NCI-H1092 (cell line): ENCODE data around the gene GALNT10.
A peak's percentile ranks its signal among the peaks of the same experiment; 100 is the strongest.

ENCODE experiments used
- DNase-seq: peaks from one replicate; lab custom pipeline; 2025; lab: John Stamatoyannopoulos, UW

GALNT10 gene

DNA sequence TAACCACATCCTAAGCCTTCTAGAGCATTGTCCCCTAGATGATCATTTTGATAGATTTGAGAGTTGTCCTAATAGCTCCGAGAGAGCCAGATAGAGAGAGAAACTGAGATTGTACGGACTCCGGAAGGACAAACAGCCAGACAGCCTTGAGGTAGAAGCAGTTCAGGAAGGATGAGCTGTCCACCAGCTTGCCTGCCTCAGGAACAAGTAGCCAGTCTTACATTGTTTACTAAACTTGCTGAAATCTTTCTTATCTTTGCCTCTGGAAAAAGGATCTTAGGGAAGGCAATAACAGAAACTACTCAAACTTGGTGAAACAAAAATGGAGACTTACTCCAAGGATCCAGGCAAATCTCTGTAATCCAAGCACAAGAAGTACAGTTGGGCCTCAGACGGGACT is 216.3 kb downstream of the GALNT10 start:
- no peak for DNase-seq

DNA sequence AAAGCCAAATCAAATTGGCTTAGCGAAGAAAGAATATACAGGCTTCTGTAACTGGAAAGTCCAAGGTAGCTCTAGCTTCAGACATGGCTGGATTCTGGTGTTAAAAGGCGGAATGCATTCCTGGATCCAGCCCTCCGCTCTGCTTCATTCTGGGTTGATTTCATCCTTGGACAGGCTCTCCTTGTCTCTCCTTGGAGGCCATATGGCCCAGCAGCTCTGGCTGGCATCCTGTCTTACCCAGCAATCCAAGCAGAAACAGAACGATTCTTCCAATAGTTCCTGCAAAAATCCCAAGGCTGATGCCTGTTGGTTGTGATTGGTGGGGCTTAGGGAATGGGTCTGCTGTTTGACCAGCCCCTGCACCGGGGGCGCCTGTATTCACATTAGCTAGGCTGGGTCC is 218.3 kb downstream of the GALNT10 start:
- no peak for DNase-seq

DNA sequence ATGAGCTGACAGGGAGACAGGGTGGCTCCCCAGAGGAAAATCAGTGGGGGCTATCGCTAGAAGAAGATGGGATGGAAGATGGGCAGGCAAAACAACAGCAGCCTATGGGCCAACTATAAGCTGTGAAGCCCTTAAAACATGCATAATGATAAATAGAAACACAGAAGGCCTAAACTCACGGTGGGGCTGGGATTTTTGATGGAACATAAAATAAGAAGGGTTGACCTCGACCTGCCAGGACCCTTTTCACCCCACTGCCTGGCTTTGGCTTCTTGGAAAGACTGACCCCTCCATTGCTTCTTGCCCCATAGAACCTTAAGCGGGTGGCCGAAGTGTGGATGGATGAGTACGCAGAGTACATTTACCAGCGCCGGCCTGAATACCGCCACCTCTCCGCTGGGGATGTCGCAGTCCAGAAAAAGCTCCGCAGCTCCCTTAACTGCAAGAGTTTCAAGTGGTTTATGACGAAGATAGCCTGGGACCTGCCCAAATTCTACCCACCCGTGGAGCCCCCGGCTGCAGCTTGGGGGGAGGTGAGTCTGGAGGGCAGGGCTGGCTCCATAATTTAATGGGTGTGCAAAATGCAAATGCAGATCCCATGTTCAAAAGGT is 218.8 kb downstream of the GALNT10 start:
- DNase-seq = no peak

DNA sequence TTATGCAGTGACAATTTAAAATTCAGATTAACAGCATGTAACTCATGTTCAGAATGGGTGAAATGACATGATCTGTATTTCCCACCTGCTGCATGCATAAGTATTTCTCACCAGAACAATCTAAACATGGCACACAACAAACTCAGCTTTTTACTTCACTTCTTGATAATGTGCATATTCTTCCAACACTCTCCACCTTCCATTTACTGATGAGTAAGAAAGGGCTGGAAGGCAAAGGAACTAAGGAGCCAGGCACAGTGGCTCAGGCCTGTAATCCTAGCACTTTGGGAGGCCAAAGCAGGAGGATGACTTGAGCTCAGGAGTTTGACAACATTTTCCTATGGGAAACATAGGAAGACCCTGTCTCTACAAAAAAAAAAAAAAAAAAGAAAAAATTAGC is 219.5 kb downstream of the GALNT10 start:
- DNase-seq = no peak

DNA sequence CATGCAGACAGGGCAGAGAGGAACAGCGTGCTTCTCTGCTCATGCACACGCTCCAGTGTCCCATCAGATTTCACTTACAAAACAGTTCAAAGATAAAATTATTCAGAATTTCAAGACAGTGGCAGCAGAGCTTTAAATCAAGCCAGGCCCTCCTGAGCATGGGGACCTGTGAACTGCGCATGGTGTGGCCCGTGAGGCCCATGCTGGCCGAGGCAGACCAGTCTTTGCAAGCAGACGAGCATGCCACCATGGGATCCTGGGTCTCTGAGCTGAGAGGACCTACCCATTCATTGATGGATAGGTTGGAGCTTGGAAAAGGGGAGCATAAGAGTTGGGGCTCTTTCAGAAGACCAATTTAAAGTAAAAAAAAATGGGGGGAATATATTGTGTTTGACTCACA is 220.3 kb downstream of the GALNT10 start:
- DNase-seq = no peak

DNA sequence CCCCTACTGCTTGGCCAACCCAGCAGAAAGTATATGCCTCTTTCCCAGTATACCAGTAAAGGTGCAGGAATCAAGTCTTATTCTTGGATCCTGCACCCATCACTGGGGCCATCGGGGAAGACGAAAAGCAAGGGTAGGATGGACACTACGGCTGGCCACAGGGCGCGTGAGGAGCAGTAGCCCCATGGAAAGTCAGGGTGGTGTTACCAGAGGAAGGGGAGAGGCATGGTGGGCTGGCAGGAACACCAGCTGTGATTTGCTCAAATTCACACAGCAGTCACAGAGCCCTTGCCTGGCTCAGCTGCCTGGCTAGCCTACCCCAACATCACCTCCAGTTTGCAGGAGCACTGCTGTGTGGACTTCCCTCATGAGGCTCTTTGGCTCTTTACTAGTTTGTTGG is 220.8 kb downstream of the GALNT10 start:
- DNase-seq = no peak

DNA sequence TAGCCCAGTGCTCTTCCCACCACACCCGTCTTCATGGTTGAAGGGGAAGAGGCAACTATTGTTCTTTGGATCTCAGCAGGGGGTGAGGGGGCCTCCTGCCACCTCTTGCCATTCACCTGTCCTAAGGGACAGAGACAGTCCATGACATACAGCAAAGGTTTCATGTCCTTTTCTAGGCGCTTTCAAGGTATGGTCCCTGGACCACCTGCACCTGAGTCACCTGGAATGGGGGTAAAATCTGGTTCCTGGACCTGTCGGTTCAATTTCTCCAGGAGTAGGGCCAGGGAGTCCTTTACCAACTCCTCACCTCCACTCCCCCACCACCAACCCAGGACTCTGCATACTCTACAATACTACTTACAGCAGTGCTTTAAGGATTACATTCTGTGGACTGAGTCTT is 221.8 kb downstream of the GALNT10 start:
- DNase-seq = no peak

DNA sequence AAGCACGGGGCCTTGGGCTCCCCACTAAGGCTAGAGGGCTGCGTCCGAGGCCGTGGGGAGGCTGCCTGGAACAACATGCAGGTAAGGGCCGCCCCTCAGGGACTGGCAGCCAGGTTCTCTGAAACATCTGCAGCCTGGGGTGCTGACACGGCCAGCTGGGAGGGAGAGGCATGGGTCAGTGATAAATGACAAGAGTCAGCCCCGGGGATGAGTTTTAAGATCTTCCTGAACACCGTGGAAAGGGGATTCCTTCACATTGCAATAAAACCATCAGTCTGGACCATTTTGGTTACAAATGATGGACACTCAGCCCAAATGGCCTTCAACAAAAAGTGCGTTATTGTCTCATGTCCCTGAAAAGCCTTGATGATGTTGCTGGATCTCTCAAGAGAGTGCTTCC is 222.4 kb downstream of the GALNT10 start:
- DNase-seq = no peak

DNA sequence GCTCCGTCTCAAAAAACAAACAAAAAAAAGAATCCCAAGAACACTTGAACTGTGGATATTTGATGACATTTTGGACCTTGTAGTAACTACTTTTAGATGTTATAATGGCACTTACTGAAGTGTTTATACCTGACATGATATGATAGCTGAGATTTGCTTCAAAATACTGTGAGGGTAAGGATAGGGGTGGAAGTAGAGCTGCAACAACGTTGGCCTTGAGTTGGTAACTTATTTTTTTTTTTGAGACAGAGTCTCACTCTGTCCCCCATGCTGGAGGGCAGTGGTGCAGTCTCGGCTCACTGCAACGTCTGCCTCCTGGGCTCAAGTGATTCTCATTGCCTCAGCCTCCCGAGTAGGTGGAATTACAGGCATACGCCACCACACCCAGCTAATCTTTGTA is 224.6 kb downstream of the GALNT10 start:
- no peak for DNase-seq

DNA sequence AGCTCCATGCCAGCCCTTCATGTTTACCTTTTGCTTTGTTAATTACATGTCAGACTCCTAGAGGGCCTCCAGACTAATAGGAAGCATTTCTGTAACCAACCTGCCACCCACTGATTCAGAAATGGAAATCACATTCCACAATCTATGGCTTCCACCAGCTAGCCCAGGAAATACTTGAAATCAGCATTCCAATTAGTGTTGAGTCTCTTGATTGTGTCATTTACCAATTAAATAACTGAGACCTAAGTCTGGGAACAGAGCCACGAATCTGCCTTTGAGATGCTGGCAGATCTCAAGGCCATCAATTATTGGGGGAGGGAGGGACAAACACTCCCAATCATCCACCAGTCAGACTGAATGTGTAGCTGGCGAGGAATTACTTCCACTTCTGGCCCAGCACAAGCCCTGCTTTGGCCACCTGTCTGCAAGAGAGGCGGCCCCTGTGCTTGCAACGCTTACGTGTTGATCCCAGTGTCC is 227.8 kb downstream of the GALNT10 start:
- DNase-seq = peak; percentile 19

DNA sequence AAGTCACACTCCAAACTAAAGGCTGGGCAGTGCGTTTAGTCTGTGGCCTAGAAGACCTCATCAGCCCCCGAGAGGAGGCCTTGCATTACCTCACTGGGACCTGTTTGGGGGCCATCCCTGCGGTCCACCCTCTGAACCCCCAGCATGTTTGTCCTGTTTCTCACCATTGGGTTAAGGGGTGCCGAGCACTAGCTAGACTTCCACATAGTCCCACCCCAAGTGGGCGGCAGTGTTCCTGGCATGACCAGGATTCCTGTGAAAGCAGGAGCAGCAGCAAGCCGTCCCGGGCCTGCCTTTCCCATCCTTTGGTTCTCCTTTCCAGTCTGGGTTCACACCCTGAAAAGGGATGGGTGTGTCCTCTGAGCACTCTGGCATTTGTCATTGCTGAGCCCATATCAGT is 228.7 kb downstream of the GALNT10 start:
- no peak for DNase-seq

DNA sequence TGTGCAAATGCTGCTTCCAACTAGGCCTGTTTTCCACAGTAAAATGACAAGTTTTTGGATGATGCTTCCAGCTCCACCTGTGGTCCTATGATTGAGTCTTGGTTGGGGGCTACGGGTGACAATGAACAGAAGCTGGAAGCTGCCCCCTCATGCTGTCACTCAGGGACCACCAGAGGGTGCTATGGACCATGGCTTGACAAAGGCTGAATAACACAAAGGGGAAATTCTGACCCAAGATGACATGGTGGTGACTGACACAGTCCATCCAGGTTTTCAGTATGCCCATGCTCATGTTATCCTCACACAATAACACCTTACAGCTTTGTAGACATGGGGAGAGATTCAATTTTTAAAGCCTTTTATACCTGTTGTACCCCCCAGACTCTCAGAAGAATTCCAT is 231.3 kb downstream of the GALNT10 start:
- DNase-seq = no peak

DNA sequence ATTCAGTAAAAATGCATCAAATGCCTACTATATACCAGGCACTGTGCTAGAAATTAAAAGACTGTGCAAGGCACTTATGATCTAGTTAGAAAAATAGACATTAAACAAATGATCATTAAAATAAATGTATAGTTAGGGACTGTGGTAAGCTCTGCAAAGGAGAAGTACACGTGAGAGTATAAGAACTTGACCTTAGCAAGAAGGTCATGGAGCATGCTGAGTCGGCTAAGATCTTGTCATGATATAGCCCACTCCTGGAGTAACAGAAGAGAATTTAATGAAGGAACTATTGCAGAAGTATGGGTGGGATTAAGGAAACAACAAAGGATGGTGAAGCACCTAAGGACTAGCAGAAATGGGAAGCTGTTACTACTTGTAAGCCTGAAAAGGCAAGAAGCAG is 231.8 kb downstream of the GALNT10 start:
- no peak for DNase-seq

DNA sequence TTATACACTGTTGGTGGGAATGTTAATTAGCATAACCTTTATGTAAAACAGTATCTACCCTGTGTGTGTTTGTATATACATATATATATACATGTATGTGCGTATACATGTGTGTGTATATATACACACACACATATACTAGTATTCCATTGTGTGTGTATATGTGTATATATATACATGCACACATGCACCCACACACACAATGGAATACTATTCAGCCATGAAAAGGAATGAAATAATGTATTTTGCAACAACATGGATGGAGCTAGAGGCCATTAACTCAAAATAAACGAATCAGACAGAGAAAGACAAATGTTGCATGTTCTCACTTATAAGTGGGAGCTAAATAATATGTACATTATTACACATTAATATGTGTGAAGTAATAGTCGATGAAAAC is 237.7 kb downstream of the GALNT10 start:
- DNase-seq = no peak

DNA sequence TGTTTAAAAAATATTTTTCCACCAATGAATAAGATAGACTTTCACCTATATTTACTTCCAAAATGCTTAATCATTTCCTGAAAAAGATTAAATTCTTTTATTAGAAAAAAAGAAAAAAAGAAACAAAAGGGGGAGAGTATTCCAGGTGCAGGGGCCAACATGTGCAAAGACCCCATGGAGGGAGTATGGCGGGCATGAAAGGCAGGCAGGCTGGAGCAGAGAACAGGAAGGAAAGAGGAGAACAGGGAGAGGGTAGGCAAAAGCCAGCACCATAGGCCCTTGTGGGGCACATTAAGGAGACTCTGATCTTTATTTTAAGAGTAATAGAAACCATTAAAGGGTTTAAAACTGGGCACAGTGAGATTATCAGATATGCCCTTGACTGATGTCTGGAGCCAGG is 238.8 kb downstream of the GALNT10 start:
- no peak for DNase-seq

DNA sequence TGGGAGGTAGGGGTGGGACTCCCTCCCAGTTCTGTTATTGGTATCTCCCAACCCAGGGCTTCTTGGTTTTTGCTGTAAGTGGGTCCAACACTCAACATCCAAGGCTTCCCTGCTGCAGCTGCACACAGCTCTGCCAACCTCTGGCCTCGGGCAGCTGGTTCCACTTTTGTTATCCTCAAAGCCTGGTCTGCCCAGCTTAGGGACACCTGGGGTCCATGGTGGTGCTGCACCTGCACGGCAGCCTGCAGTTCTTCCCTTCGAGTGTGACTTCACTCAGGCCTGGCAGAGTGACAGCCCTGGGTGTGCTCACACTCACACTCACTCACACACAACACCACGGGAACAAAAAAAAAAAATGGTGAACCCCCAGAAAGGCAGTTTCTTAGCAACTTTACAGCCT is 239.9 kb downstream of the GALNT10 start:
- DNase-seq = no peak

DNA sequence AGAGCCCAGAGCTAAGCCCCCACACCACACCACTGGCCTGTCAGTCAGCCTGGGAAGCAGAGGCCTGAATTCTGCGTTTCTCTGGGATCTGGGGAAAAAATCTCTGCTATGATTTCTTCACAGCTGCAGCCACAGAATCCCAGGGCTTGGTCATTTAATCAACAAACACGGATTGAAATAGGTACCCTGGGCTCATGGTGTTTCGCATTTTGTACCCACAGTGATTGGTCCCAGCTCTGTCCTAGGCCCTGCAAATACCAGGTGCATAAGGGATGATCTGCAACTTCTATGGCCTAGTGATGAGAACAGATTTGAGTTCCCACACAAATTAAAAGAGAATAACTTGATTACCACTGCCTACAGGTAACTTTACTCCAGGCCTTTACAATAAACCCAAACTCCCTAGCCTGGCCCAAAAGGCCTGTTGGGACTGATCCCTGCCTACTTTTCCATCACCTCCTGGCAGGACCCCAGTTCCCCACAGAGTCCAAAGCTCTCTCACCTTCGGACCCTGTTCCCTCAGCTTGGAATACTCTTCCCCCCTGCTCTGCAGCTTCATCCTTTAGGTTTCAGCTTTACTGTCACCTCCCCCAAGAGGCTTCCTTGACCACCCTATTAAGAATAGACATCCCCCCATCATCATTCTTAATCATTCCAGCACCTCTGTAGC is 240.6 kb downstream of the GALNT10 start:
- no peak for DNase-seq

DNA sequence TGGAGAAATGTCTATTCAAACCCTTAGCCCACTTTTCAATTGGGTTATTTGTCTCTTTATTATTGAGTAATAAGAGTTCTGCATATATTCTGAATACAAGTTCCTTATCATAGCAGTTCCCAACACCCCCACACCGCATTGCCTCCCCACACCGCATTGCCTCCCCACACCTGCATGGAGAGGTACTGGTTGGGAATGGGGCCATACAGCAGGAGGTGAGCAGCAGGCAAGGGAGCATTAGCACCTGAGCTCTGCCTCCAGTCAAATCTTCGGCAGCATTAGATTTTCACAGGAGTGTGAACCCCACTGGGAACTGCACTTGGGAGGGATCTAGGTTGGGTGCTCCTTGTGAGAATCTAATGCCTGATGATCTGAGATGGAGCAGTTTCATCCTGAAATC is 244.7 kb downstream of the GALNT10 start:
- DNase-seq = no peak

DNA sequence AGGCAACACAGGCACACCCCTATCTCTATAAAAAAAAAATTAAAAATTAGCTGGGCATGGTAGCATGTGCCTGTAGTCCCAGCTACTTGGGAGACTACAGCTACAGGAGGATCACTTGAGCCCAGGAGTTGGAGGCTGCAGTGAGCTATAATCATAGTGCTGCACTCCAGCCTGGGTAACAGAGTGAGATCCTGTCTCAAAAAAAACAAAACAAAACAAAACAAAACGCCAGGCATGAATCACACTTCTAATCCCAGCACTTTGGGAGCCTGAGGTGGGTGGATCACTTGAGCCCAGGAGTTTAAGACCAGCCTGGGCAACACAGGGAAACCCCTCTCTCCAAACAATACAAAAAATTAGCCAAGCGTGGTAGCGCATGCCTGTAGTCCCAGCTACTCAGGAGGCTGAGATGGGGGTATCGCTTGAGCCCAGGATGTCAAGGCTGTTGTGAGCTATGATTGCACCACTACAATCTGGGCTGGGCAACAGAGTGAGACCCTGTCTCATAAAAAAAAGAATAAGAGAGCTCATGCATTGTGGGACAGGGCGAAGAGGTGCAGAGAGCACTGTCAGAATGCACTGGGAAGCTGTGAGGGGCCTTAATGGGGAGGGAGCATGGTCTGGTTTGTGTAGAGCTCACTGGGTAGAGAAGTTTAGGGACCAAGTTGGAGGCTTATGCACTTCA is 246.9 kb downstream of the GALNT10 start:
- DNase-seq = no peak

DNA sequence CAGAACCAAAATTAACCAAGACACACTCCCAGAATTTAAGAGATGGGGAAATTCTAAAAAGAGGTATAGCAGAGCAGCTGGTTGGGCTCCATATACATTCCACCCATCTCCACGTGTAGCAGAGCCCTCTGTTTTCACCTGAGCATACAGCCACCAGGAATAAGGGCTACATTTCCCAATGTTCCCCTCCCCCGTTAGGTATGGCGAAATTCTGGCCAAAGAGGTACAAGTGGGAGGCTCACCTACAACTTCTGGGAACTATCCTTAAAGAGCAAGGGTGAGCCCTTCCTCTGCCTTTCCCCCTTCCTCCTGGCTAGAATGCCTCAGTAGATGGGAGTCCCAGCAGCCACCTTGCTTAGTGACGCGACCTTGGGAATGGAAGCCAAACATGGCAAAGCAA is 250.0 kb downstream of the GALNT10 start:
- DNase-seq = no peak

DNA sequence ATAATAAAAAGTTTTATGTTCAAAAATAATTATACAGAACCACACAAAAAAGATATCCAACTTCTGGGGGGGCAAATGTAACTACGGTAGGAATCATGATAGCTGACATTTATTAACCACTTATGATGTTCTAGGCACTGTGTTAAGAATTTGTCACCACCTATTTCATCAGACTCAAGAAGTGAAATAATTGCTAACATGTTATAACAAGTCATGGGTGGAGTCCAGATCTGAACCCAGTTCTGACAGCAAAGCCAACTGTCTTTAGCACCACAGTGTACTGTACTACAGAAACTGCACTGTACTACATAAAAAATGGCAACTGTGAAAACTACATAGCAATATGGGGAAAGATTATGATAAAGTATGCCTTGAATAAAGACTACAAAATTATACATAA is 252.3 kb downstream of the GALNT10 start:
- no peak for DNase-seq

DNA sequence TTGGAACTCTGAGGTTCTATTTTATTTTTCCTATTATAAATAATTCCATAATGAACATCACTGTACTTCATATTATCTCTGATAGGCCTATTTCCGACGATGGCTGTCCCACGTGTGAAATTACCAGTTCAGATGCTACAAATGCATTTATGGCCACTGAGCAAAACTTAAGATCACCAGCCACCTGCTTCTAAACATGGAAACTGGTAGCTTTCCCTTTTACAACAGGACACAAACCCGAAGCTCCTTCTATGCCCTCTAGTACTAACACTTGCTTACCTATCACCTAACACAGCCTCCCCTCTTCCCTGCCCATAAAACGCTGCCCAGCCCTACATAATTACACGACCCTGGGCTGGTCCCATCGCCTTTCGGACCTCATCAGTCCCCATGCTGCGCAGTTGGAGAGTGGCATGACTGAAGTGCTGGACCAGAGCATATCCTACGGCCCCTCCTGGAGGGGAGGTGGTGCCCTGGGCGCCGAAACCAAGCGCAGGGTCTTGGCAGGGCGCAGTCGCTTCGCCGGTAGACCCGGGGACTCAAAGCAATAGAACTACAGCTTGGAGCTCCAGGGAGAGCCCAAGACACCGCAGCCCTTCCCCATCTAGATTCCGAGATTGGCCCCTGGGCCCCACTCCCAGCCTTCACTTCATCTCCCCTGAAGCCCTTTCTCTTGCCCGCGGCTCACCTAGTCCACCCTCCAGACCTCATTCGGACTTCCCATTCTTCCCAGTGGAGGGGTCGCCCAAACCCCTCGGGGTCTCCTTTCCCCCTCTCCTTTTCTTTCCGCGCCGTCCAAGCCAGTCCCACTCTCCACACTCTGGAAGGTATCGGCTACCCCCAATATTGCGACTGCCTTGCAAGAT is 254.3 kb downstream of the GALNT10 start:
- DNase-seq = no peak
